HG03139 (cell line): ENCODE measurements around the gene MAN1C1.

ENCODE experiments used
- ATAC-seq: cut with Tn5 transposase; IDR thresholded peaks from one replicate; pipeline ENCODE4 v1.9.1; 2021; ENCODE audit not compliant: unreplicated experiment

Gene MAN1C1

DNA sequence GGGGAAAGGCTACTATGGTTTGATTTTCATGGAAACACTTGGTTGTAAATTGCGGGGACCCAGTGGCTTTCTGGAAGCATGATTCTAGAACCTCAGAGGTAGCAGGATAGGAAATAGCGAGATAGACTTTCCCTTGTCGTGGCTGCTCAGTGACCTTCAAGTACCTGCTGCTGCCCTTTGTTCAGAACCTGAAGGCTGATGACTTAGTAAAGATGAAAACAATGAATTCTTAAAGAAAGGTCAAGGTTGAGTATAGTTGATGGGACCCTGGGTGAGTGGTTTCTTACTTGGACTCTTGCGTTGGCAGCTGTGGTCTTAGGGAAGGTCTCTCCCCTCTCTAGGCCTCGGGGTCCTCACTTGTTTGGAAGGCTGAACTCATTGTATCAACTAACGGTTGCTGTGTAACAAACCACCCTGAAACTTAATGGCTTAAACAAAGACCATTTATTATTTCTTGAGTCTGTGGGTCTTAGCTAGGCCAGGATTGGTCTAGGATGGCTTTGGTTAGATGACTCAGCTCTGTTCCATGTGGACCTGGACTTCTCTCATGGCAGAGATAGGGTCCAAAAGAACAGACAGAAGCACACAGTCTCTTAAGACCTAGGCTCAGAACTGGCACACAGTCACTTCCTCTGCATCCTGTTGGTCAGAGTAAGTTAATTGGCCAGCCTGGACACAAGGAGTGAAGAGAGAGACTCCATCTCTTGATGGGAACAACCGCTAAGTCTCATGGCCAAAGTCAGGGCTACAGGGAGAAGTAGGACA, 94.2 kb downstream of the MAN1C1 start:
- no peak for ATAC-seq

- ATAC-seq: no peak
Observed at GRCh38 chr1:25711555-25712298, 95.1 kb downstream of the MAN1C1 start.

GRCh38 chr1:25712299-25712970, 95.8 kb downstream of the MAN1C1 start:
- no peak for ATAC-seq

DNA sequence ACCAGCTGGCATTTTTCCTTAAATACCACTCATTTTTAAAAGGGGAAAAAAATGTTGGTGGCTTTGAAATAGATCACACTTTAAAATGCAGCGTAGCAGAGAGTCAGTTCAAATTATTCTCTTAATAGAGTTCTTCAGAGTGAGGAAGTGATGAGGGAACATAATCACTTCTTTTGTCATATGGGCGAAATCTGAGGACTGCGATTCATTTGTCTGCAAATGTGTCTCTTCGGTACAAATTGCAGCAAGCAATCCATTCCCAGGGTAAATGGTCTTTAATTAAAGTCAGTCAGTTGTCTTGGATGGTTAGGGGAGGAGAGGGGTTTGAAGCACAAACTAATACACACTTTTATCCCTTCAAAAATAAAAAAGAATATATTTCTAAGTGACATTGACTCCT, 97.4 kb downstream of the MAN1C1 start:
- no peak for ATAC-seq

DNA sequence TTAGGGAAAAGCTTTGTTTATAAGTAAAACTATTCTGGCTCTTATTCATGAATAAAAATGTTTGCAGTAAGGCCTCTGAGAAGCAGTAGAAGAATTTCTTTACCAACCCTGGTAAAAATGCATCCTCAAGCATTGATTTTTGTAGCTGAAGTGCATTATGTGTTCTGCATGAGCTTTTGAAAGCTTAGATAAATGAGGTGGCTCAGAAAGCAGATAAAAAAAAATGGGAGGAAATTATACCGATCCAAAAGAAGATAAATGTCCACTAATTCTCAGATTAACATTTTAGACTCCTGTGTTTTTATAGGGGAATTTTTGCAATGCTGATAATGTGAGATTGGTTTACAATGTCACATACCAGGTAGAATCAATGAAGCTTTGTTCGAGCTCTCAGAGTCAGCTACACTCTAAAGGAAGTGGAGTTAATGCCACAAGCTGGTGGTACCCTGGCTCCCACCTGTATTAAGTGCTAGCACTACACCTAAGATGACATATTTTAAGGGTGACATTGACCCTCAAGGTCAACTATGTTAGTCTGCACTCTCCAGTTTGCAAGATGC, 97.9 kb downstream of the MAN1C1 start:
- ATAC-seq: no peak

GRCh38 chr1:25715888-25716287, 99.3 kb downstream of the MAN1C1 start:
- no peak for ATAC-seq

DNA sequence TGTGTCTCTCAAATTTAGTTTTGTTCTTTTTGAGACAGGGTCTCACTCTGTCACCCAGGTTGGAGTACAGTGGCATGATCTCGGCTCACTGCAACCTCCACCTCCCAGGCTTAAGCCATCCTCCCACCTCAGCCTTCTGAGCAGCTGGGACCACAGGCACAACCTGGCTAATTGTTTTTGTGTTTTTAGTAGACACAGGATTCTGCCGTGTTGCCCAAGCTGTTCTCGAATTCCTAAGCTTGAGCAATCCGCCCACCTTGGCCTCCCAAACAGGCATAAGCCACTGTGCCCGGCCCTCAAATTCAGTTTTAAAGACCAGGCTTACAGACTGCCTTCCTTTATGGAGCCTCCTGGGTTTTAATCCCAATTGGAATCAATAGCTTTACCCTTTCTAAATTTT, 99.7 kb downstream of the MAN1C1 start:
- ATAC-seq: no peak

DNA sequence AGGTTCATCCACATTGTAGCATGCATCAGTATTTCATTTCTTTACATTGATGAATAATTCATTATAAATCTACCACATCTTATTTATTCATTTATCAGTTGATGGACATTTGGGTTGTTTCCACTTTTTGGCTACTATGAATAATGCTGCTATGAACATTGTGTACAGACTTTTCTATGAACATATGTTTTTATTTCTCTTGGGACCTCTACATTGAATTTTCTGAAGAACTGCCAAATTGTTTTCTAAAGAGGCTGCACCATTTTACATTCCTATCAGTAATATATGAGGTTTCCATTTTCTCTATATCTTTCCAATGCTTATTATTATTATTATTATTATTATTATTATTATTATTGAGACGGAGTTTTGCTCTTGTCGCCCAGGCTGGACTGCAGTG, 102.1 kb downstream of the MAN1C1 start:
- ATAC-seq: no peak

DNA sequence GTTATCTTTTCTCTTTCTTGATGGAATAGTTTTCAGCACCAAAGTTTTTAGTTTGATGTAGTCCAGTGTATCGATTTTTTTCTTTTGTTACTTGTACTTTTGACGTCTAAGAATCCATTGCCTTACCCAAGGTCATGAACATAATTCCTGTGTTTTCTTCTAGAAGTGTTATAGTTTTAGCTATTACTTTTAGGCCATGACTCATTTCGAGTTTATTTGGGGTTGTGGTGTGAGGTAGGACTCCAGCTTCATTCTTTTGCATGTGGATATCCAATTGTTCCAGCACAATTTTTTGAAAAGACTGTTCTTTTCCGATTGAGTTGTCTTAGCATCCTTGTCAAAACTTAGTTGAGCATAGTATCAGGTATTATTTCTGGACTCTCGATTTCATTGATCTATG, 104.0 kb downstream of the MAN1C1 start:
- no peak for ATAC-seq

- ATAC-seq: no peak
Observed at GRCh38 chr1:25723250-25723880, 106.8 kb downstream of the MAN1C1 start.

- no peak for ATAC-seq
Observed at GRCh38 chr1:25724201-25724600, 107.6 kb downstream of the MAN1C1 start.

DNA sequence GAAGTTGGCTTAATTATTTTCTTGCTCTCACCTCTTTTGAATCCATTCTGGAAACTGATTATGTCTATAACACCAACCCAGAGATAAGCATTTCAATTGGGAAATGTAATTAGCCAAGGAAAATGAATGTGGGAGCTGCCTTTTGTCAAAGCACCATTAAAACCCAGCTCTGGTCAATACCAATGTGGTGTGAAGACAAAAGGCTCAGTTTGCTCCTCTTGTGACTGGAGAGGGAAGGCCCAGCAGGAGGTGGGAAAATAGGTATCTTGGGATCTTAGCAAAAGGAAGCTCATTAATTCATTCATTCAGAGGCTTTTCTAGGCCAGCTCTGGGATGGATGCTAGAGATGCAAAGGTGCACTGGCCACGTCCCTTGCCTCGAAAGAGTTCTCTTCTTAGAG, 108.4 kb downstream of the MAN1C1 start:
- no peak for ATAC-seq

DNA sequence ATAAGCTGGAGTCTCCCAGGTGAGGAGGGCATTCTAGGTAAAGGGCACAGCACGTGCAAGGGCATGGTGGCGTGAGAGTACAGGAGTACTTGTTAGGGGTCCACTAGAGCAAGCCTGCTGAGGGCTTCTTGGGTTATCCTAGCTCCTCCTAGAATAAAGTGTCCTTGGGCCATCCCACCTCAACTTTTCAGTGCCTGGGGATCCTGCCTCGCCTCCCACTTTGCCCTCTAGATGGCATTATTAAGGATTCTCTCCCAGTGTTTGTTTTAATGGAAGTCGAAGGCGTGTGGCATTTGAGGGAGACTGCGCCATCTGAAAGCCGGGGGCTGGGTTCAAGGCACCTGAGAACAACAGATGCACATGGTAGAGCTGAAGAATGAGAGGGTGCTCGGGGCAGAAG, 108.9 kb downstream of the MAN1C1 start:
- ATAC-seq: no peak

DNA sequence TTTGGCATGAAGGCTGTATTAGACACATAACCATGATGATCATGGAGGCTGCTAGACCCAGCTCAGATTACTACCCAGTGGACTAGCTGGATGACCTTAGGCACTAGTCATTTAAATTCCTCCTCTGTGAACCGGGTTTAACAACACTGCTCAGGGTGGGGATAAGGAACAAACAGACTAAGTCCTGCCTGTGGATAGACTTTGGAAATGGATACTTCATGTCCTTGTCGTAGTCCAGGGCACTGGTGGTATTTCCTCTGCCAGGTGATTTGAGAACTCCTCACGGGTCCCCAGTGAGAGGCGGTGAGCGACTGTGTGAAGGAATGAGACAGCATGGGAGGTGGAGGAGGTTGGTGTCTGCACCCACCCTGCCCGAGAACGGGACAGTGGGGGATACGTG, 110.5 kb downstream of the MAN1C1 start:
- ATAC-seq: no peak

DNA sequence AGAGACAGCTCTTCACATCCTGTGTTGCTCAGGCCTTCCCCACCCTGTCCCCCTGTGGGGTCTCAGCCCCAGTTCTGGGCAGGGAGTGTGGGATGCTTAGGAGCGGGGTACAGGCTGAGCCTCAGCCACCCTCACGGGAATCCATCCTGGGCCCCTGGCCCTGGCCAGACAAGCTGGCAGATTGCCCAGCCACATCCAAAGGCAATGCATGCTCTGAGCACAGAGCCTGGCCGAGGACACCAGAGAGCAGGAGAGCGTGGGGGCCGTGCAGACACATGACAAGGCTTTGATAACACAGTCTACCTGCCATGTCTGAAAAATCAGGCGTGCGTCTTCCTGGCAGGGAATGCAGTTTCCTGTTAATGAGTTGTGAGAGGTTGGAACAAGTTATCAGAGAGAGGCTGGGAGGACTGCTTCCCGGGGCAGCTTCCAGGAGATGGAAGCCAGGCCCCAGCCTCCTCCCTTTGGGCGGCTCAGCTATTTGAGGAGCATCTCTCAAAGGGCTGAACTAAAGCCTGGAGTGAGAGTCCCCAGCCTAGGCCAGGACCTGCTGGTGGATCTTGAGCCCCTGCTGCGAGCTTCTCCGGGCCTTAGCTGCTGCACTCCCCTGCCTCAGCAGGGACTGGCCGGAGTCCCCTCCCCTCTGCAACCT, 111.2 kb downstream of the MAN1C1 start:
- ATAC-seq: no peak

GRCh38 chr1:25728301-25728935, 111.8 kb downstream of the MAN1C1 start:
- ATAC-seq: no peak

- ATAC-seq: no peak
Observed at GRCh38 chr1:25729045-25729444, 112.5 kb downstream of the MAN1C1 start.

DNA sequence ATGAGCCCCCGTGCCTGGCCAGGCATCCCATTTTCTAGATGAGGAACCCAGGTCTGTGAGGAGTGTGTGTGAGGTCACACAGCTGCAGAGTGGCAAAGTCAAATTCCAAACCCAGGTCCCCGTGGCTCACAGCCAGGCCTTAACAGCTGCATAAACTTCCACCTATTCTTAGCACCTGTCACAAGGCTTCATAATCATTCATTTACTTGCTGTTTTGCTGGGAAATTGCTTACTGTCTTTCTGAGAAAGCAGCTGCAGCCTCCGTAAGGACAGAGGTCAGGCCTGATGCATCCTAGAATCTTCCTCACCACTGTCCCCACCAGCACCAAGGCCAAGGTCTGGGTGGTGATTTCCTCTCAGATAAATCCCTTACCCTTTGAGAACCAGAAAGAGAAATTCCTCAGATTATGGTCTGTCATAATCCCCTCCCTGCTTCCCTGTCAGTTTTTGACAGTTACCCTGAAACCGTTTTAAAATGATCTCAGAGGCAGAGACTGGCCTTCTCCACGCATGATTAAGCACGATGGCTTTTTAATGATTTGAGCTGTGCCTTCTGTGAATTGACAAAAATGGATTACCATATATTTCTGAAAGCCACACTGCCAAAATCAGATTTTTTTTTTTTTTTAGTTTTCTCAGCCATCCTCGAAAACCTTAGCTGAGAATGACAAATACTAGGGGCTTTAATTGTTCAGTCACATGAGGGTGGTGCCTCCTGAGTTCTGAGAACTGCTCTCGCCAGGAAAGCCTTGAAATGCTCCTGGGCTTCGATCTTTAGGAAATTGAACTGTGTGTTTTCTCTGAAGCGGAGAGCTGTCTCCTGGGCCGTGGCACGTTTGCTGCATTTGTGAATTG, 113.4 kb downstream of the MAN1C1 start:
- ATAC-seq: no peak

DNA sequence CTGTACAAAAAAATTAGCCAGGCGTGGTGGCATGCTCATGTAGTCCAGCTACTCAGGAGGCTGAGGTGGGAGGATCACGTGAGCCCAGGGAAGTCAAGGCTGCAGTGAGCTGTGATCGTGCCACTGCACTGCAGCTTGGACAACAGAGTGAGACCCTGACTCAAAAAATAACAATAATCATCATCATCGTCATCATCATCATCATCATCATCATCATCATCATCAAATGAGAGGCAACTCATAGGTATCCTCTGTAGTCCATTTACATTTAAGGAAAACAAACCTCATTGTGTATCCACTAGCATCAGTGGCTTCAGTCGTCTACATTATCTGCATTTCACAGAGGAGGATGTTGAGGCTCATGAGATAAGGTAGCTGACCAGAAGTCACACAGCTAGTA, 114.6 kb downstream of the MAN1C1 start:
- no peak for ATAC-seq
